HEK293 (cell line): Measurements from ENCODE around the gene FA2H.

Experiments
- CTCF ChIA-PET: fragments of 350-600 bp; formaldehyde crosslinking; extraction: SDS; loops from one replicate; lab custom pipeline; 2021; ENCODE audit warnings: antibody characterized with exemption; lab: Yijun Ruan, JAX
- POLR2A ChIA-PET: fragments of 300-600 bp; formaldehyde crosslinking; extraction: SDS; loops from one replicate; lab custom pipeline; 2020; ENCODE audit warnings: antibody characterized with exemption, inconsistent platforms; lab: Yijun Ruan, JAX
- H3K27ac ChIP-seq: fragments of 200-500 bp; sonication (Bioruptor generic); 2 replicates; pipeline ENCODE4 v1.5.1; 2014; ENCODE audit warnings: low read depth, low read length, control low read depth, inconsistent platforms; ENCODE audit errors: extremely low read depth
- H3K36me3 ChIP-seq, 2 experiments: fragments of 200-500 bp in 1 of 2; sonication (Bioruptor generic) in 1 of 2; 1 replicate in 1 of 2; 2 replicates in 1 of 2; pipeline ENCODE4 v1.5.1; 2014 to 2017; ENCODE audit warnings: inconsistent platforms in 2 of 2, low read length in 2 of 2; ENCODE audit not compliant: control insufficient read depth in 2 of 2, insufficient read depth in 1 of 2
- H3K4me1 ChIP-seq: fragments of 200-500 bp; sonication (Bioruptor generic); 2 replicates; pipeline ENCODE4 v1.5.1; 2014; ENCODE audit warnings: mild to moderate bottlenecking, low read length, inconsistent platforms; ENCODE audit not compliant: control insufficient read depth, insufficient read depth
- H3K4me3 ChIP-seq: 2 replicates; pipeline ENCODE4 v1.5.1; 2011; ENCODE audit warnings: low read depth, mild to moderate bottlenecking, control low read depth, low read length, moderate library complexity
- H3K9me3 ChIP-seq: fragments of 200-500 bp; sonication (Bioruptor generic); 2 replicates; pipeline ENCODE4 v1.5.1; 2014; ENCODE audit warnings: low read depth, low read length, inconsistent platforms; ENCODE audit not compliant: control insufficient read depth, insufficient read depth
- GFI1B ChIP-seq: fragments of 450-650 bp; formaldehyde crosslinking; IDR thresholded peaks from 2 replicates; pipeline ENCODE4 v1.5.1; 2016; ENCODE audit warnings: missing biosample characterization, missing genetic modification characterization
- GLI2 ChIP-seq: fragments of 450-650 bp; formaldehyde crosslinking; IDR thresholded peaks from 2 replicates; pipeline ENCODE4; 2017; ENCODE audit warnings: missing biosample characterization, missing genetic modification characterization, low read depth, borderline replicate concordance
- IKZF3 ChIP-seq: fragments of 450-650 bp; IDR thresholded peaks from 2 replicates; pipeline ENCODE4 v1.5.0; 2018; ENCODE audit warnings: missing biosample characterization, mild to moderate bottlenecking, missing genetic modification characterization, moderate library complexity
- KLF1 ChIP-seq: fragments of 450-650 bp; formaldehyde crosslinking; IDR thresholded peaks from 2 replicates; pipeline ENCODE4 v1.5.1; 2016; ENCODE audit warnings: missing biosample characterization, missing genetic modification characterization
- OVOL3 ChIP-seq: fragments of 450-650 bp; formaldehyde crosslinking; IDR thresholded peaks from 2 replicates; pipeline ENCODE4 v1.5.1; 2016; ENCODE audit warnings: missing biosample characterization, missing genetic modification characterization
- PRDM1 ChIP-seq: fragments of 450-650 bp; formaldehyde crosslinking; IDR thresholded peaks from 2 replicates; pipeline ENCODE4; 2016; ENCODE audit warnings: missing biosample characterization, missing genetic modification characterization
- ZBTB17 ChIP-seq: fragments of 450-650 bp; formaldehyde crosslinking; IDR thresholded peaks from 2 replicates; pipeline ENCODE4 v1.5.1; 2016; ENCODE audit warnings: missing biosample characterization, missing genetic modification characterization
- ZBTB48 ChIP-seq: fragments of 450-650 bp; formaldehyde crosslinking; IDR thresholded peaks from 2 replicates; pipeline ENCODE4 v1.5.1; 2016; ENCODE audit warnings: missing biosample characterization, missing genetic modification characterization
- ZBTB7A ChIP-seq: fragments of 450-650 bp; formaldehyde crosslinking; IDR thresholded peaks from 2 replicates; pipeline ENCODE4 v1.5.1; 2016; ENCODE audit warnings: low read depth, missing biosample characterization, missing genetic modification characterization
- ZFP37 ChIP-seq: fragments of 450-650 bp; formaldehyde crosslinking; IDR thresholded peaks from 2 replicates; pipeline ENCODE4 v1.5.1; 2016; ENCODE audit warnings: missing biosample characterization, missing genetic modification characterization
- ZFP69B ChIP-seq: fragments of 450-650 bp; formaldehyde crosslinking; IDR thresholded peaks from 2 replicates; pipeline ENCODE4 v1.5.1; 2016; ENCODE audit warnings: missing biosample characterization, missing genetic modification characterization
- ZNF112 ChIP-seq: fragments of 450-650 bp; formaldehyde crosslinking; IDR thresholded peaks from 2 replicates; pipeline ENCODE4 v1.5.0; 2017; ENCODE audit warnings: missing biosample characterization, missing genetic modification characterization
- ZNF133 ChIP-seq: fragments of 450-650 bp; formaldehyde crosslinking; IDR thresholded peaks from 2 replicates; pipeline ENCODE4 v1.5.1; 2016; ENCODE audit warnings: missing biosample characterization, missing genetic modification characterization
- ZNF146 ChIP-seq: fragments of 450-650 bp; formaldehyde crosslinking; IDR thresholded peaks from 2 replicates; pipeline ENCODE4 v1.5.1; 2016; ENCODE audit warnings: missing biosample characterization, missing genetic modification characterization
- ZNF16 ChIP-seq: fragments of 450-650 bp; formaldehyde crosslinking; IDR thresholded peaks from 2 replicates; pipeline ENCODE4 v1.5.1; 2016; ENCODE audit warnings: low read depth, missing biosample characterization, missing genetic modification characterization
- ZNF202 ChIP-seq: fragments of 450-650 bp; formaldehyde crosslinking; IDR thresholded peaks from 2 replicates; pipeline ENCODE4 v1.5.1; 2016; ENCODE audit warnings: missing biosample characterization, missing genetic modification characterization, borderline replicate concordance
- ZNF214 ChIP-seq: fragments of 450-650 bp; formaldehyde crosslinking; IDR thresholded peaks from 2 replicates; pipeline ENCODE4 v1.5.1; 2017; ENCODE audit warnings: missing biosample characterization, mild to moderate bottlenecking, missing genetic modification characterization, borderline replicate concordance
- ZNF221 ChIP-seq: fragments of 450-650 bp; formaldehyde crosslinking; IDR thresholded peaks from 2 replicates; pipeline ENCODE4 v1.5.1; 2017; ENCODE audit warnings: missing biosample characterization, missing genetic modification characterization, borderline replicate concordance
- ZNF335 ChIP-seq: fragments of 450-650 bp; formaldehyde crosslinking; conservative IDR thresholded peaks from 2 replicates; pipeline ENCODE4 v1.5.1; 2016; ENCODE audit warnings: missing biosample characterization, missing genetic modification characterization
- ZNF501 ChIP-seq: fragments of 450-650 bp; formaldehyde crosslinking; IDR thresholded peaks from 2 replicates; pipeline ENCODE4 v1.5.1; 2016; ENCODE audit warnings: missing biosample characterization, missing genetic modification characterization
- ZNF521 ChIP-seq: fragments of 450-650 bp; formaldehyde crosslinking; IDR thresholded peaks from 2 replicates; pipeline ENCODE4 v1.5.1; 2017; ENCODE audit warnings: missing biosample characterization, mild to moderate bottlenecking, missing genetic modification characterization
- ZNF529 ChIP-seq: fragments of 450-650 bp; formaldehyde crosslinking; IDR thresholded peaks from 2 replicates; pipeline ENCODE4 v1.5.1; 2017; ENCODE audit warnings: missing genetic modification characterization, missing biosample characterization; ENCODE audit not compliant: insufficient replicate concordance
- ZNF561 ChIP-seq: fragments of 450-650 bp; IDR thresholded peaks from 2 replicates; pipeline ENCODE4 v1.5.1; 2018; ENCODE audit warnings: missing biosample characterization, missing genetic modification characterization, borderline replicate concordance
- ZNF571 ChIP-seq: fragments of 450-650 bp; formaldehyde crosslinking; IDR thresholded peaks from 2 replicates; pipeline ENCODE4 v1.5.0; 2017; ENCODE audit warnings: missing biosample characterization, missing genetic modification characterization
- ZNF660 ChIP-seq: fragments of 450-650 bp; IDR thresholded peaks from 2 replicates; pipeline ENCODE4 v1.5.1; 2018; ENCODE audit warnings: missing biosample characterization, mild to moderate bottlenecking, missing genetic modification characterization
- ZNF677 ChIP-seq: fragments of 450-650 bp; IDR thresholded peaks from 2 replicates; pipeline ENCODE4 v1.5.0; 2018; ENCODE audit warnings: missing biosample characterization, mild to moderate bottlenecking, missing genetic modification characterization, moderate library complexity
- ZNF707 ChIP-seq: fragments of 450-650 bp; formaldehyde crosslinking; IDR thresholded peaks from 2 replicates; pipeline ENCODE4 v1.5.1; 2016; ENCODE audit warnings: missing biosample characterization, missing genetic modification characterization
- ZNF76 ChIP-seq: fragments of 450-650 bp; formaldehyde crosslinking; IDR thresholded peaks from 2 replicates; pipeline ENCODE4; 2016; ENCODE audit warnings: low read depth, missing biosample characterization, missing genetic modification characterization, borderline replicate concordance
- ZNF792 ChIP-seq: fragments of 450-650 bp; formaldehyde crosslinking; IDR thresholded peaks from 2 replicates; pipeline ENCODE4 v1.5.1; 2016; ENCODE audit warnings: missing biosample characterization, missing genetic modification characterization
- TF ChIP-seq, protein P1 (sequence below): fragments of 450-650 bp; formaldehyde crosslinking; IDR thresholded peaks from 2 replicates; pipeline ENCODE4 v1.5.1; 2017; ENCODE audit warnings: missing biosample characterization, missing genetic modification characterization
- TF ChIP-seq, protein P2 (sequence below): fragments of 450-650 bp; IDR thresholded peaks from 2 replicates; pipeline ENCODE4 v1.5.1; 2018; ENCODE audit warnings: missing biosample characterization, missing genetic modification characterization

Gene FA2H

DNA sequence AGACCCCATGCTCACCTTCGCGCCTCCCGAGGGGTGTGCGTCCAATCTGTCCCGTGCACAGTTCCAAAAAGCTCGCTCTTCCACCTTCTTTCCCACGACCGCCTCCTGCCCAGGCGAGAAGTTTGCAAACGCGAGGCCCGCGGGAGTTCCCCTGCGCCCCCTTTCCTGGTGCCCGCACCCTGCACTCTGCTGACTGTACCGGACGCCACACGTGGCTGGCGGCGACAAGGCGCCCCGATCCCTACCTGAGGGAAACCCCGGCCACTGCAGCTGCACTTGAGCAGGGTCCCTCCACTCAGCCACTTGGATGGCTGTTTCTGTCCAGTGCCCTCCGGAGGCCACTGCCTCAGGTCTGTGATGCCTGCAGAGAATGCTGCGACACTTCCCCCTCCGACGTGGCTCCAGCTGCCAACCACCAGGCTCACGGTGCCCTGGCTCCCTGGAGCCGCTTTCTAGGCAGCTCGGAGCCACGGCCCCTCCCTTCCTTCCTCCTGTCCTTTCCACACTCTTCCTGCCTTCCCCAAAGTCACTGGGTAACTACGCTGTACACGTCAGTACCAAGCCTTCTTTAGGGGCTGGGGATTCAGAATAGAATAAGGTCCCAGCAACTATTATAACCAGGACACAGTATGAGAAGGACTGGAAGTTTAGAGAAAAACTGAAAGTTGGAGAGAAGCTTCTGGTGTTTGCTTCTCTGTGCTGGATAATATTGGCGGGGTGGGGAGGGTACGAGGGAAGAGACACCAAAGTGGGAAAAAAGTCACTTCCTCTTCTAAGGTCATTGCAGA lies 74.0 kb downstream of the FA2H start, which contains the start of gene MLKL (continued):
- TF ChIP-seq, protein P1, sequence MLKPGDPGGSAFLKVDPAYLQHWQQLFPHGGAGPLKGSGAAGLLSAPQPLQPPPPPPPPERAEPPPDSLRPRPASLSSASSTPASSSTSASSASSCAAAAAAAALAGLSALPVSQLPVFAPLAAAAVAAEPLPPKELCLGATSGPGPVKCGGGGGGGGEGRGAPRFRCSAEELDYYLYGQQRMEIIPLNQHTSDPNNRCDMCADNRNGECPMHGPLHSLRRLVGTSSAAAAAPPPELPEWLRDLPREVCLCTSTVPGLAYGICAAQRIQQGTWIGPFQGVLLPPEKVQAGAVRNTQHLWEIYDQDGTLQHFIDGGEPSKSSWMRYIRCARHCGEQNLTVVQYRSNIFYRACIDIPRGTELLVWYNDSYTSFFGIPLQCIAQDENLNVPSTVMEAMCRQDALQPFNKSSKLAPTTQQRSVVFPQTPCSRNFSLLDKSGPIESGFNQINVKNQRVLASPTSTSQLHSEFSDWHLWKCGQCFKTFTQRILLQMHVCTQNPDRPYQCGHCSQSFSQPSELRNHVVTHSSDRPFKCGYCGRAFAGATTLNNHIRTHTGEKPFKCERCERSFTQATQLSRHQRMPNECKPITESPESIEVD (tag by site-specific recombination) = no peak
- TF ChIP-seq ZNF677 (tag by site-specific recombination) (no peak), ZNF112 (tag by site-specific recombination) (no peak), OVOL3 (tag by site-specific recombination) (no peak), ZNF16 (no peak), GLI2 (tag by site-specific recombination) (no peak), KLF1 (tag by site-specific recombination) (no peak), ZNF202 (tag by site-specific recombination) (no peak), PRDM1 (tag by site-specific recombination) (0 out of 2 replicates have a peak, but pooled peaks have one; percentile 35), ZFP69B (tag by site-specific recombination) (no peak), ZFP37 (tag by site-specific recombination) (no peak), ZNF221 (tag by site-specific recombination) (no peak), ZNF146 (tag by site-specific recombination) (no peak), ZNF133 (tag by site-specific recombination) (no peak), ZNF792 (tag by site-specific recombination) (no peak; the same call in 1 of the 2 replicates), ZNF561 (tag by site-specific recombination) (peak; percentile 51; the same call in 1 of the 2 replicates), ZNF521 (tag by site-specific recombination) (no peak), ZNF707 (tag by site-specific recombination) (no peak), ZNF571 (tag by site-specific recombination) (no peak), ZNF529 (tag by site-specific recombination) (no peak), GFI1B (tag by site-specific recombination) (no peak), IKZF3 (tag by site-specific recombination) (peak; percentile 32; the same call in 1 of the 2 replicates), ZNF501 (peak; percentile 33; the same call in 1 of the 2 replicates), ZBTB48 (tag by site-specific recombination) (peak; percentile 95)
- TF ChIP-seq, protein P2, sequence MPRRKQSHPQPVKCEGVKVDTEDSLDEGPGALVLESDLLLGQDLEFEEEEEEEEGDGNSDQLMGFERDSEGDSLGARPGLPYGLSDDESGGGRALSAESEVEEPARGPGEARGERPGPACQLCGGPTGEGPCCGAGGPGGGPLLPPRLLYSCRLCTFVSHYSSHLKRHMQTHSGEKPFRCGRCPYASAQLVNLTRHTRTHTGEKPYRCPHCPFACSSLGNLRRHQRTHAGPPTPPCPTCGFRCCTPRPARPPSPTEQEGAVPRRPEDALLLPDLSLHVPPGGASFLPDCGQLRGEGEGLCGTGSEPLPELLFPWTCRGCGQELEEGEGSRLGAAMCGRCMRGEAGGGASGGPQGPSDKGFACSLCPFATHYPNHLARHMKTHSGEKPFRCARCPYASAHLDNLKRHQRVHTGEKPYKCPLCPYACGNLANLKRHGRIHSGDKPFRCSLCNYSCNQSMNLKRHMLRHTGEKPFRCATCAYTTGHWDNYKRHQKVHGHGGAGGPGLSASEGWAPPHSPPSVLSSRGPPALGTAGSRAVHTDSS (tag by site-specific recombination) = peak; percentile 71
- TF ChIP-seq, all 188 proteins: peak for 29

DNA sequence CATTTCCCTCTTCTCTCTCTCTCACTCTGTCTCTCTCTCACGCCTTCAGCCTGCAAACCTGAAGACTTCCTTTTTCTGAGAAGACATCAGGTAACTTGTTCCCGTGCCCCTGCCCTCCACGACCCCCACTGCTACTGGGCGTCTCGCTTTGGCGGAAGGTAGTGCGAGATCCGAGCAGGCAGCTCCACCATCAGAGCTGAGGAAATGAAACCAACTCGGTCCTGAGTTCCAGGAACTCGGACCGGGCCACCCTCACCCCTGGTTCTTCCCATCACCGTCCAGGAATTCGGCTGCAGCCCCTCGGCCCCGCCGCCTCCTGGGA lies 74.5 kb downstream of the FA2H start:
- H3K36me3 ChIP-seq = no peaks in the 10 kb centered on the region
- ChIA-PET POLR2A (interaction anchor here (1.9 kb wide), 1 partner anchor 33 kb away, joined by 9 read pairs; the partner anchor contains the start of gene RFWD3), CTCF (interaction anchor here (0.7 to 3.1 kb wide), 4 partner anchors 10 to 162 kb away, joined by 3 to 15 read pairs (median 4); no protein-coding TSS in a partner anchor)
- no peaks in the 10 kb centered on the region for H3K9me3 ChIP-seq
- no peaks in the 10 kb centered on the region for H3K4me1 ChIP-seq
- no peak for TF ChIP-seq ZNF76
- no peak for TF ChIP-seq ZBTB17
- no peak for TF ChIP-seq ZBTB7A (tag by site-specific recombination)
- TF ChIP-seq ZNF660 (tag by site-specific recombination) = no peak
- no peak for TF ChIP-seq ZNF214
- 0 out of 2 replicates have a peak, but pooled peaks have one; percentile 70 for TF ChIP-seq ZNF335
- peak overlapping the region; percentile 5; the same call in 1 of the 2 replicates for H3K27ac ChIP-seq
- H3K4me3 ChIP-seq = peak overlapping the region; percentile 43
